Thyroid gland (tissue), 4 donors: ENCODE data around the gene DHX15. TPM values are rescaled to one million over a fixed set of nuclear protein-coding genes. Genes with fewer than 3 reads are reported as not detected.

Source experiments
- DNase-seq, 2 donors: peaks; one replicate each; pipeline ENCODE4 v3.0.0-alpha.2; 2019
- H3K27ac ChIP-seq, 3 donors: fragments of 200-600 bp; sonication (generic); 1 replicate in 2 of 3; 2 replicates in 1 of 3; pipeline ENCODE4 v1.5.1; 2016 to 2019; ENCODE audit warnings: mild to moderate bottlenecking in 1 of 3, moderate library complexity in 1 of 3
- H3K27me3 ChIP-seq: fragments of 200-600 bp; sonication (generic); one replicate; pipeline ENCODE4 v1.5.1; 2019
- H3K36me3 ChIP-seq, 2 donors: fragments of 200-600 bp; sonication (generic); one replicate each; pipeline ENCODE4 v1.5.1; 2016 to 2019
- H3K4me1 ChIP-seq, 2 donors: fragments of 200-600 bp; sonication (generic); one replicate each; pipeline ENCODE4 v1.5.1; 2017 to 2019
- H3K4me3 ChIP-seq, 3 donors: fragments of 200-600 bp; sonication (generic); replicated peaks in 1 of 3; 1 replicate in 2 of 3; 2 replicates in 1 of 3; pipeline ENCODE4 v1.5.1; 2016; ENCODE audit warnings: mild to moderate bottlenecking in 1 of 3
- H3K9me3 ChIP-seq: fragments of 200-600 bp; sonication (generic); one replicate; pipeline ENCODE4 v1.5.1; 2017
- POLR2A ChIP-seq, 2 donors: fragments of 450-650 bp; IDR thresholded peaks; one replicate each; pipeline ENCODE4 v1.6.1; 2017; ENCODE audit warnings: antibody characterized with exemption in 2 of 2, mild to moderate bottlenecking in 2 of 2, moderate library complexity in 1 of 2
- WGBS, 2 donors: methylation state at CpG; one replicate each; pipeline ENCODE4 v1.1.5; 2017; 5-methylcytosine and 5-hydroxymethylcytosine counted together
- intact Hi-C: fragments of 100-400 bp; cut with DNase I; formaldehyde crosslinking; loops from one replicate; pipeline ENCODE4 v1.15.1; 2023
- total RNA-seq, 4 donors: library from RNA; depleted of rRNA; stranded (reverse); fragments of >200 nt; gene quantifications; one replicate each; pipeline ENCODE4 v1.2.3, GENCODE V29; 2016
- TF ChIP-seq, protein P1 (sequence below), 6 experiments: fragments of 200-600 bp in 3 of 6; fragments of 450-650 bp in 3 of 6; sonication (generic) in 3 of 6; IDR thresholded peaks; one replicate each; pipeline ENCODE4 v1.5.1; 2016 to 2019; ENCODE audit warnings: antibody characterized with exemption in 6 of 6, mild to moderate bottlenecking in 2 of 6, inconsistent platforms in 1 of 6, moderate library complexity in 1 of 6

DHX15 gene
- total RNA-seq, 4 donors from 2014 or later, result 139 to 199 (median 150) TPM

DNA sequence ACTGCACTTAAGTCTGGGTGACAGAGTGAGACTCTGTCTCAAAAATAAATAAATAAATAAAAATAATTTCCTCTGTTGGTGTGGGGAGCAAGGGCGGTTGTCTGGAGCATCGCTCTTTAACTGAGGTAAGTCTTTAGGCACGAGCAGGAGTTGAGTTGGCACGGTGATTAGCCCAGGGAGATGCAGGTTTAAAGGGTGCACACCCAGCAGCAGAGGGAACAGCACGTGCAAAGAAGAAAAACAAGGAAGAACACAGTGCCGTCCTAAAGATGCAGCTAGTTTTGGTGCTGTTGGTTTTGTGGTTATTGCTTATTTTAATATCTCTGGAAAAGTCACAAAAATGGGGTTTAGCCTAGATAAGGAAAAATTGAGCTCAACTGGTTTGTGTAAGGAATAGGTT lies 87.8 kb downstream of the DHX15 start:
- DNase-seq, result no peak
- no peaks in the 10 kb centered on the region for H3K4me1 ChIP-seq
- H3K4me3 ChIP-seq, result no peak overlapping the region
- H3K27me3 ChIP-seq, result no peaks in the 10 kb centered on the region
- H3K9me3 ChIP-seq, result no peaks in the 10 kb centered on the region
- H3K27ac ChIP-seq, result no peak overlapping the region
- intact Hi-C loops, result no loop called here
- no peak for TF ChIP-seq POLR2A (IDR thresholded peaks at IDR 0.05)
- TF ChIP-seq, protein P1, sequence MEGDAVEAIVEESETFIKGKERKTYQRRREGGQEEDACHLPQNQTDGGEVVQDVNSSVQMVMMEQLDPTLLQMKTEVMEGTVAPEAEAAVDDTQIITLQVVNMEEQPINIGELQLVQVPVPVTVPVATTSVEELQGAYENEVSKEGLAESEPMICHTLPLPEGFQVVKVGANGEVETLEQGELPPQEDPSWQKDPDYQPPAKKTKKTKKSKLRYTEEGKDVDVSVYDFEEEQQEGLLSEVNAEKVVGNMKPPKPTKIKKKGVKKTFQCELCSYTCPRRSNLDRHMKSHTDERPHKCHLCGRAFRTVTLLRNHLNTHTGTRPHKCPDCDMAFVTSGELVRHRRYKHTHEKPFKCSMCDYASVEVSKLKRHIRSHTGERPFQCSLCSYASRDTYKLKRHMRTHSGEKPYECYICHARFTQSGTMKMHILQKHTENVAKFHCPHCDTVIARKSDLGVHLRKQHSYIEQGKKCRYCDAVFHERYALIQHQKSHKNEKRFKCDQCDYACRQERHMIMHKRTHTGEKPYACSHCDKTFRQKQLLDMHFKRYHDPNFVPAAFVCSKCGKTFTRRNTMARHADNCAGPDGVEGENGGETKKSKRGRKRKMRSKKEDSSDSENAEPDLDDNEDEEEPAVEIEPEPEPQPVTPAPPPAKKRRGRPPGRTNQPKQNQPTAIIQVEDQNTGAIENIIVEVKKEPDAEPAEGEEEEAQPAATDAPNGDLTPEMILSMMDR (IDR thresholded peaks at IDR 0.05), result no peak
- no peaks in the 10 kb centered on the region for H3K36me3 ChIP-seq
- WGBS, 2 donors, result 93 to 94% methylated on average over 6 of the region's 6 CpGs

DNA sequence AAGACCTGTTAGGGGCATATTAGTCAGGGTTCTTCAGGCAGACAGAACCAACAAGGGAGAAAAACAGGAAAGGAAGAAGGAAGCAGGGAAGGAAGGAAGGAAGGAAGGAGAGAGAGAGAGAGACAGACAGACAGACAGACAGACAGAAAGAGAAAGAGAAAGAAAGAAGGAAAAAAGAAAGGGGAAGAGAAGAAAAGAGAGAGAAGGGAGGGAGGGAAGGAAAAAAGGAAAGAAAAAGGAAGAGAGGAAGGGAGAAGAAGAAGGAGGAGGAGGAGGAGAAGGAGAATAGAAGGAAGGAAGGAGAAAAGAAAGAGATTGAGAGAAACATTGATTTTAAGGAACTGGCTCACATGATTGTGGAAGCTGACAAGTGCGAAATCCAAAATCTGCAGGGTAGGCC lies 89.0 kb downstream of the DHX15 start:
- H3K4me1 ChIP-seq, result no peaks in the 10 kb centered on the region
- TF ChIP-seq POLR2A (IDR thresholded peaks at IDR 0.05), result no peak
- TF ChIP-seq, protein P1 (IDR thresholded peaks at IDR 0.05), result no peak
- no peak overlapping the region for H3K4me3 ChIP-seq
- no peaks in the 10 kb centered on the region for H3K27me3 ChIP-seq
- intact Hi-C loops, result no loop called here
- no peak overlapping the region for H3K27ac ChIP-seq
- 90 to 92% methylated on average over 1 of the region's 1 CpG for WGBS, 2 donors
- DNase-seq, result no peak
- no peaks in the 10 kb centered on the region for H3K36me3 ChIP-seq
- no peaks in the 10 kb centered on the region for H3K9me3 ChIP-seq

DNA sequence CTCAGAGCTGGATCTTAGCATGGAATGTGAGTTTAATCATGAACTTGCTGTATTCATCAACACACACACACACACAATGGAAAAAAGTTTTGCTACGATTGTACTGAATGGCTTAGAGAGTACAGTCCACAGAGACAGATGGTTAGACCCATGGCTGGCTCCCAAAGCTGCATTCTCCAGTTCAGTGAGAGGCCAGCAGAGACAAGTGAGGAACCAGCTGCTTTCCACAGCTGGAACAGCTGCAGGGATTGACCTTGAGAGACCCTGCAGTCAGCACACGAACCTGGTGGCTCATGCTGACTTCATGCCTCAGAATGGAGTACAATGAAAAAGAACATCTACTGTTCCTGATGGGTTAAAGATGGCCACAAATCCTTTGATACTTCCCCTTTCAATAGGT lies 94.5 kb downstream of the DHX15 start:
- Histone ChIP-seq H3K4me3 (no peak overlapping the region), H3K9me3 (no peaks in the 10 kb centered on the region), H3K36me3 (no peaks in the 10 kb centered on the region), H3K4me1 (no peaks in the 10 kb centered on the region), H3K27me3 (no peaks in the 10 kb centered on the region), H3K27ac (no peak overlapping the region)
- no peak for DNase-seq
- TF ChIP-seq, protein P1 (IDR thresholded peaks at IDR 0.05), result no peak
- TF ChIP-seq POLR2A (IDR thresholded peaks at IDR 0.05), result no peak
- intact Hi-C loops, result loop anchor here (10.0 kb wide), 1 partner anchor 495 kb away; no protein-coding TSS in a partner anchor
- 60 to 75% methylated on average over 2 of the region's 2 CpGs for WGBS, 2 donors

DNA sequence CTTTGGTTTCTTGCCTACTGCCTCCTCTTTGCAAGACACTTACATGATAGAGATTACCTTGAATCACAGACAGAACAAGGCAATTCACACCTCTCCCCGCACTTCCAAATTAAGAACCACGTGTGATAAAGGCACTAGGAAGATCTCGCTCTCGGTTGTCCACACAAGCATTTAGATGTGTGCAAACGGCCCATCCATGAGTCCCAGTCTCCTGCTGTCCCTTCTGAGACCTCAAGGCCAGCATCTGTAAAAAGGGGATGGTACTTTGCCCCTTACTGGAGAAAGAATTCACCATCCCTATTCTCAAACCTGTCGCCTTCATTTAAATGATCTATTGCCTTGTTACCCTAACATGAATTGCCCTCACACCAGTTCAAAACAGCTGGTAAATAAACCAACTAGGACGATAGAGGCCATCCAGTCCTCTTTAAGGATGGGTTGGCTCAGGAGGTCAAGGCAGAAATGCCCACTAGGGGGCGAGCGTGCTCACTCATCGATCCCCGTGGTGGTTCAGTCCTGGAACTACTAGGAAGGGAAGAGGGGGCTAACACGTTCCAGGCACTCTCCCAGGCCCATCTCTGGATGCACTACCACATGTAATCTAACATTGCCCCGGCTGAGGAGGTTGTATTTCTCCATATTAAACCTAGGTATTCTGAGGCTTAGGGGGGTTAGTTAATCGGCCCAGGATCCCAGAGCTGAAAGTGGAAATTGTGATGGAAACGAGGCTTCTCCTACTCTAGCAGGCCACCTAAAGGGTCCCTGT lies 95.8 kb downstream of the DHX15 start:
- intact Hi-C loops, result loop anchor here (10.0 kb wide), 1 partner anchor 496 kb away; no protein-coding TSS in a partner anchor
- H3K4me3 ChIP-seq, result no peak overlapping the region
- TF ChIP-seq, protein P1 (IDR thresholded peaks at IDR 0.05), result peak; percentile 49 to 83 (median 76)
- no peak for TF ChIP-seq POLR2A (IDR thresholded peaks at IDR 0.05)
- DNase-seq, result peak; percentile 76 to 80
- no peaks in the 10 kb centered on the region for H3K9me3 ChIP-seq
- H3K36me3 ChIP-seq, result no peaks in the 10 kb centered on the region
- no peak overlapping the region for H3K27ac ChIP-seq
- no peaks in the 10 kb centered on the region for H3K4me1 ChIP-seq
- WGBS, 2 donors, result 30 to 36% methylated on average over 13 to 15 of the region's 15 CpGs
- H3K27me3 ChIP-seq, result no peaks in the 10 kb centered on the region

DNA sequence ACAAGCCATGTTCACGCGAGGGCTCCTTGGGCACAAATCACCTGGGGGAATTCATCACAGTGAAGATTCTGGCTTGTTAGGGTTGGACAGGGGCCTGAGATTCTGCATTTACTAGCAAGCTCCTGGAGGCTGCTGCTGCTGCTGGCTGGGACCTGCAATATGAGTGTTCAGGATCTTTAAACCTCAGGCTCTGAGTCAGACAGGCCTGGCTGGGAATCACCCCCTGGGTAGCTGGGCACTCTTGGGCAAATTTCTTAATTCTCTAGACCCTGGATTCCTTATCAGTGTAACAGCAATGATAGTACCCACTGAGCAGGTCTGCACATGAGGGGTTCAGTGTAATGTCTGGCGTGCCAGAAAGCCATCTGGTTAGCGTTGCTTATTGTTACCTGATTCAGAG lies 101.5 kb downstream of the DHX15 start:
- DNase-seq, result no peak
- no peaks in the 10 kb centered on the region for H3K4me1 ChIP-seq
- no peak overlapping the region for H3K4me3 ChIP-seq
- 94 to 95% methylated on average over 4 of the region's 4 CpGs for WGBS, 2 donors
- no peaks in the 10 kb centered on the region for H3K9me3 ChIP-seq
- TF ChIP-seq POLR2A (IDR thresholded peaks at IDR 0.05), result no peak
- TF ChIP-seq, protein P1 (IDR thresholded peaks at IDR 0.05), result no peak
- H3K36me3 ChIP-seq, result no peaks in the 10 kb centered on the region
- no peaks in the 10 kb centered on the region for H3K27me3 ChIP-seq
- H3K27ac ChIP-seq, result no peak overlapping the region
- intact Hi-C loops, result loop anchor here (10.0 kb wide), 1 partner anchor 502 kb away; no protein-coding TSS in a partner anchor
